HAP-1 (cell line): ENCODE data around the gene UXS1.

Source experiments
- DNase-seq, 2 experiments: peaks; one replicate each; pipeline ENCODE4 v3.0.0-alpha.2; 2016 to 2020; ENCODE audit warnings: low spot score in 2 of 2
- H3K27me3 ChIP-seq: fragments of 250-450 bp; sonication (Bioruptor Pico); 2 replicates; pipeline ENCODE4 v1.5.1; 2020; ENCODE audit warnings: low read depth, mild to moderate bottlenecking, moderate library complexity
- H3K36me3 ChIP-seq: fragments of 250-450 bp; sonication (Bioruptor Pico); replicated peaks from 2 replicates; pipeline ENCODE4 v1.5.1; 2020; ENCODE audit warnings: mild to moderate bottlenecking
- H3K4me1 ChIP-seq: fragments of 250-450 bp; sonication (Bioruptor Pico); 2 replicates; pipeline ENCODE4 v1.5.1; 2020; ENCODE audit warnings: mild to moderate bottlenecking
- H3K4me3 ChIP-seq: fragments of 250-450 bp; sonication (Bioruptor Pico); 2 replicates; pipeline ENCODE4 v1.5.1; 2020; ENCODE audit warnings: mild to moderate bottlenecking, moderate library complexity
- H3K9me3 ChIP-seq: fragments of 250-450 bp; sonication (Bioruptor Pico); 2 replicates; pipeline ENCODE4 v1.5.1; 2020; ENCODE audit warnings: mild to moderate bottlenecking, moderate library complexity
- in situ Hi-C: fragments of 300-500 bp; cut with MboI; formaldehyde crosslinking; loops from 3 replicates; pipeline ENCODE4 v1.14.3; 2020; ENCODE audit warnings: low sequenced_read_pairs, inconsistent platforms, mixed read lengths

UXS1 gene

GRCh38 chr2:106098664-106099063, 95.4 kb downstream of the UXS1 start:
- in situ Hi-C loops, result loop anchor here (10.0 kb wide), 1 partner anchor 524 kb away; no protein-coding TSS in a partner anchor
- Histone ChIP-seq H3K27me3 (no peaks in the 10 kb centered on the region), H3K36me3 (peaks cover 10% of the 10 kb centered on the region; the same call in 1 of the 2 replicates)

DNA sequence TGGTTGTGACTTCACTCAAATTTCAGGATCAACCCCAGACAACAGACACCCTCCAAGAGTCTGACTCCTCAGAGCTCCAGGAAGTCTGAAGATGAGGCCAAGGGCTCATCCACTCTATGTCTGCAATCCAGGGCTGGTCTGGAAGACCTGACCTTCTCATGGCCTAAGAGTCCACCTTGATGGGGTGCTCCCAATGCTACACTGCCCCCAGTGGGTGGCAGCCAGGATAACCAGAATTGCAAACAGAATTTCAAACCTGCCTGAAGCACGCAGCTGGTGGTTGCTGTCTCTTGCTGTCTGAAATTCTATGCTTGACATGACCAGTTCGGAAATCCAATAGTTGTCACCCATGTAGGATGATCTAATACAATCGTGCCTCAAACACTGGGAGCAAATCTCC, 96.0 kb downstream of the UXS1 start:
- no peaks in the 10 kb centered on the region; the same call in 1 of the 2 replicates for H3K9me3 ChIP-seq
- in situ Hi-C loops, result loop anchor here (10.0 kb wide), 1 partner anchor 523 kb away; no protein-coding TSS in a partner anchor
- peak in 1 of 2 experiments; percentile 22 for DNase-seq
- H3K27me3 ChIP-seq, result no peaks in the 10 kb centered on the region
- H3K36me3 ChIP-seq, result peaks cover 13% of the 10 kb centered on the region; the same call in 1 of the 2 replicates
- no peak overlapping the region for H3K4me3 ChIP-seq
- no peaks in the 10 kb centered on the region for H3K4me1 ChIP-seq

More at GRCh38 chr2:106098664-106099063, 95.4 kb downstream of the UXS1 start:
- Histone ChIP-seq H3K4me3 (no peak overlapping the region), H3K4me1 (no peaks in the 10 kb centered on the region), H3K9me3 (no peaks in the 10 kb centered on the region)
- DNase-seq, result no peak

GRCh38 chr2:106097038-106098000, 96.8 kb downstream of the UXS1 start:
- H3K27me3 ChIP-seq, result no peaks in the 10 kb centered on the region
- H3K9me3 ChIP-seq, result no peaks in the 10 kb centered on the region; the same call in 1 of the 2 replicates
- no peaks in the 10 kb centered on the region for H3K4me1 ChIP-seq
- peaks cover 13% of the 10 kb centered on the region; the same call in 1 of the 2 replicates for H3K36me3 ChIP-seq
- in situ Hi-C loops, result loop anchor here (10.0 kb wide), 1 partner anchor 523 kb away; no protein-coding TSS in a partner anchor
- no peak for DNase-seq
- H3K4me3 ChIP-seq, result no peak overlapping the region

DNA sequence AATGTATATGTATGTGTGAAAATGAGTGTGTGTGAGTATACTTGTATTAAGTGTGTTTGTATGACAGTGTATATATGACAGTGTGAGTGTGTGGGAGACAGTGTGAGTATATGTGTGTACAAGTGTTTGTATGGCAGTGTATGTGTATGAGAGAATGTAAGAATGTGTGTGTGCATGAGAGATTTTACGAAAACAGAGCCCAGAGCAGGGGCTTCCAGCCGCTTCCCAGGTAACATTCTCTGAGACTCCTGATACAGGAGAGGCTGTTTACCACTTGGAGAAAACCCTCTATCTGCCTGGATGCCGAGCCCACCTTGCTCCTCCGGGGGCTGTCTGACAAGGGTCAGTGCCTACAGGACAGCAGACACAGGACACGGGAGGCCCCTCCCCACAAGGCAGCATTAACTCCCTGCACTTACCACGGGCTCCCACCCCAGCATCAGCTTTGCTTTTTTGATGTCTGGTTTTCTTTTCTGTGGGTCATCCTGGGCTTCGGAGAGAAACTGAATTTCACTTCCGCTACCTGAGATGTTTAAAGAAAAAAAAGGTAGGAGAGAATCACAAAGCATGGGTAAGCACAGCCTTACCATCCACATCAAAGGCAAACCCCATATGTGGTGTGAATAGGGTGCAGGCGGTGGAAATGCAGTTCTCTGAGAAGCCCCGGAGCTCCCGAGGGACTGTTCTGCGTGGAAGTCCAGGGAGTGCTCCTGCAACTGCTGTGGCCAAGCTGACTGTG, 97.6 kb downstream of the UXS1 start:
- no peaks in the 10 kb centered on the region; the same call in 1 of the 2 replicates for H3K9me3 ChIP-seq
- in situ Hi-C loops, result loop anchor here (10.0 kb wide), 1 partner anchor 522 kb away; no protein-coding TSS in a partner anchor
- H3K27me3 ChIP-seq, result no peaks in the 10 kb centered on the region
- H3K4me3 ChIP-seq, result no peak overlapping the region
- DNase-seq, result no peak
- no peaks in the 10 kb centered on the region for H3K4me1 ChIP-seq
- H3K36me3 ChIP-seq, result peaks cover 13% of the 10 kb centered on the region; the same call in 1 of the 2 replicates

DNA sequence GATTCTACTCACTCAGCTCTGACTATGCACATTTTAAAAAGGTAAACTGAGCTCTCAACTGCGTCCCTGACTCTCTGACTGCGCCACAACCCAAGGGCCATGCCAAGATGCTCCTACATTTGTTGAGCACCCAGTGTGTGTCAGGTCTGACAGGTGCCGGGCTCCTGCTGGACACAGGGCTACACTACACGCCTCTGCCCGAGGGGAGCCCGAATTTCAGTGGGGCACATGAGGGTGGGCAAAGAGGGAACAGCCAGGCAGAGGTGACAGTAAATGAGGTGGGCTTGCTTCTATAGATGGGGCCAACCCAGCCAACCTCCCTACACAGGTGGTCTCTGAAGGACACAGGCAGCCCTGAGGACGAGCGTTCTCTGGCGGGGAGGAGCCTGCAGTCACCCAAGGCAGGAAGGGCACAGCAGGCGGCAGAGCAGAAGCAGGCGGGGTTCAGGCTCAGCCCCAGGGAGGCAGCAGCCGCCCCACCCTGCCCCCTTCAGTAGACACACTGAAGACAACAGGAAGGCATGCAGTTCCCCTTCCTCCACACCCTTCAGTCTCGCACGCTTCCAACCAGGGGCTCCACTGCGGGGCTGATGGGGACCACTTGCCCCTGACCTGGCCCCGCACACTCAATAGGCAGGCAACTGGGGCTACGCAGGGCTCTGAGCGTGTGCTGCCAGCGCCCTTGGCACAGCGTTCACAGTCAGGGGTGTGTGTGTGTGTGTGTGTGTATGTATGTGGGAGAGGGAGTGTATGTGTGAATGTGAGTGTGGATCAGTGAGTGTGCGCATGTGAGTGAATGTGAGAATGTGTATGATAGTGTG, 98.4 kb downstream of the UXS1 start:
- in situ Hi-C loops, result loop anchor here (10.0 kb wide), 1 partner anchor 521 kb away; no protein-coding TSS in a partner anchor
- Histone ChIP-seq H3K4me3 (no peak overlapping the region), H3K36me3 (peaks cover 11% of the 10 kb centered on the region; the same call in 1 of the 2 replicates), H3K4me1 (no peaks in the 10 kb centered on the region), H3K9me3 (no peaks in the 10 kb centered on the region; the same call in 1 of the 2 replicates), H3K27me3 (no peaks in the 10 kb centered on the region)
- no peak for DNase-seq

- Histone ChIP-seq H3K27me3 (no peaks in the 10 kb centered on the region), H3K36me3 (peaks cover 5% of the 10 kb centered on the region; the same call in 1 of the 2 replicates), H3K4me1 (no peaks in the 10 kb centered on the region), H3K9me3 (no peaks in the 10 kb centered on the region; the same call in 1 of the 2 replicates), H3K4me3 (no peak overlapping the region)
- in situ Hi-C loops, result loop anchor here (10.0 kb wide), 1 partner anchor 519 kb away; no protein-coding TSS in a partner anchor
- no peak for DNase-seq
Measured at GRCh38 chr2:106094131-106094841, 99.8 kb downstream of the UXS1 start.

GRCh38 chr2:106090916-106091618, 103.0 kb downstream of the UXS1 start:
- H3K4me3 ChIP-seq, result no peak overlapping the region
- H3K27me3 ChIP-seq, result no peaks in the 10 kb centered on the region
- H3K36me3 ChIP-seq, result peaks cover 5% of the 10 kb centered on the region; the same call in 1 of the 2 replicates
- DNase-seq, result no peak
- H3K4me1 ChIP-seq, result no peaks in the 10 kb centered on the region
- no peaks in the 10 kb centered on the region; the same call in 1 of the 2 replicates for H3K9me3 ChIP-seq
- in situ Hi-C loops, result loop anchor here (10.0 kb wide), 1 partner anchor 516 kb away; no protein-coding TSS in a partner anchor

- Histone ChIP-seq H3K36me3 (peaks cover 5% of the 10 kb centered on the region; the same call in 1 of the 2 replicates), H3K27me3 (no peaks in the 10 kb centered on the region), H3K4me3 (no peak overlapping the region), H3K9me3 (no peaks in the 10 kb centered on the region; the same call in 1 of the 2 replicates), H3K4me1 (no peaks in the 10 kb centered on the region)
- DNase-seq, result no peak
- in situ Hi-C loops, result loop anchor here (10.0 kb wide), 1 partner anchor 515 kb away; no protein-coding TSS in a partner anchor
Measured at GRCh38 chr2:106089611-106090010, 104.5 kb downstream of the UXS1 start.

DNA sequence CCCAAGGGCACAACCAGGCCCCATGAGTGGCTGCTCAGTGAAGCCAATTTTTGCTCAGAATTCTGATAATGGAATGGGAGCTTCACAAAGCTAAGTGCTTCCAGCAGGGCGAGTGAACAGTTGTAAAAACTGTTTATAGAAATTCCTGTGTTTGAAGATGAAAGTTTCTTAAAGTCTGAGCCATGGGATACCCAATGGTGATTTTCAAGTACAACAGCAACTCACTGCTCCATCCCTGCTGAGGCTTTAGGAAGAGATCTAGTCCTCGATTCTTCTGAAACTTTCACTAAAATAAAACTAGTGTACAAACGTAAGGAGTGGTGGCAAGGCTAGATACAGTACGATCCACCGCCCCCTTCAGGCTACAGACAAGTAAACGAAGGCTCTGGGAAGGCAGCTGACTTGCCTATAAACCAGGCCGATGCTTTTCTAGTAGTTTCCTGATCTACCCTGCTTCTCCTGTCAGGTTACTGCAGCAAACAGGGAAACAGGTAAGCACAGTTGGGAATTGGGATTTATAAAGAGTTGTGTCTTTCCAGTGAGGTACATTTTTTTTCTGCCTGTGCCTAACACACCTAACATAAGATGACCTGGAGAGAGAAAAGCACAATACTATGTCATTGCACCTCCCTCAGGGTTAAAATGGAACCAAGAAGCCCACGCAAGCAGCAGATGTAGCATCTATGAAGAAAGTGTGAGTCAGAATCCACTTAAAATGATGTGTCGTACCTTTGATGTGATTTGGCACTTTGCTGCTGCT, 108.7 kb downstream of the UXS1 start:
- Histone ChIP-seq H3K9me3 (no peaks in the 10 kb centered on the region), H3K4me3 (no peak overlapping the region), H3K27me3 (peaks cover 7% of the 10 kb centered on the region; the same call in 1 of the 2 replicates), H3K36me3 (no peaks in the 10 kb centered on the region), H3K4me1 (no peaks in the 10 kb centered on the region)
- in situ Hi-C loops, result no loop called here
- DNase-seq, result peak in 1 of 2 experiments; percentile 32

GRCh38 chr2:106080959-106081358, 113.1 kb downstream of the UXS1 start:
- in situ Hi-C loops, result no loop called here
- no peak overlapping the region for H3K4me3 ChIP-seq
- no peak for DNase-seq
- peaks cover 7% of the 10 kb centered on the region; the same call in 1 of the 2 replicates for H3K27me3 ChIP-seq
- H3K9me3 ChIP-seq, result no peaks in the 10 kb centered on the region
- no peaks in the 10 kb centered on the region for H3K36me3 ChIP-seq
- no peaks in the 10 kb centered on the region for H3K4me1 ChIP-seq

DNA sequence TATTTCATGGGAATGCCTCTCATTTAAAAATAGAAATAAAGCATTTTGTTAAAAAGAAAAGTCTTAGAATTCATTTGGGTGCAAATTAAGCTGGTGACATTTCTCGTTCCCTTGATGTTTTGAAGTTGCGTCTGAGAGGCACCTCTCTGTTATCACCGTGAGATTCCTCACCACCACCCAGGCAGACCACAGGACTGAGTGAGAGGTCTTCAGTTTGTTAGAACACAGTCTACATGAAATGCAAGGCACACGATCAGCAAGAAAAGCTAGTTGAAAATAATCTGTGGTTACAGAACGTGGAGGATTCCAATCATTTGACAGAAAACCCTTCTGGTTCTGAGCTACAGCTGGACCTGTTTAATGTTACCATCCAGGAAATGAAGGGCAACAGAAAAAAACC, 116.0 kb downstream of the UXS1 start:
- in situ Hi-C loops, result no loop called here
- H3K27me3 ChIP-seq, result peaks cover 7% of the 10 kb centered on the region; the same call in 1 of the 2 replicates
- no peaks in the 10 kb centered on the region for H3K9me3 ChIP-seq
- no peak for DNase-seq
- no peaks in the 10 kb centered on the region for H3K36me3 ChIP-seq
- no peak overlapping the region for H3K4me3 ChIP-seq
- H3K4me1 ChIP-seq, result no peaks in the 10 kb centered on the region
